GM23338 (cell line): ENCODE results near the gene MCM3AP. TPM values are rescaled to one million over a fixed set of nuclear protein-coding genes. Genes with fewer than 3 reads are reported as not detected.

Source experiments
- ATAC-seq: fragments of 200-7000 bp; cut with Tn5 transposase; 3 replicates; pipeline ENCODE4 v1.9.1; 2020
- DNase-seq: peaks from one replicate; pipeline ENCODE4 v3.0.0-alpha.2; 2015; ENCODE audit warnings: low spot score
- H2AFZ ChIP-seq: fragments of 200-600 bp; sonication (generic); 2 replicates; pipeline ENCODE4 v1.8.0; 2016; ENCODE audit warnings: antibody characterized with exemption, mild to moderate bottlenecking, moderate library complexity
- H3F3A ChIP-seq: fragments of 200-600 bp; sonication (generic); replicated peaks from 2 replicates; pipeline ENCODE4 v1.8.0; 2017; ENCODE audit warnings: antibody characterized with exemption, mixed run types, low read depth
- H3K27ac ChIP-seq: fragments of 200-600 bp; sonication (generic); 2 replicates; pipeline ENCODE4 v1.6.1; 2016; ENCODE audit warnings: low read depth
- H3K27me3 ChIP-seq: fragments of 200-600 bp; sonication (generic); 2 replicates; pipeline ENCODE4 v1.8.0; 2016; ENCODE audit warnings: mild to moderate bottlenecking, mixed run types, moderate library complexity; ENCODE audit not compliant: insufficient read depth
- H3K36me3 ChIP-seq: fragments of 200-600 bp; sonication (generic); 2 replicates; pipeline ENCODE4 v1.8.0; 2016; ENCODE audit warnings: mild to moderate bottlenecking; ENCODE audit not compliant: insufficient read depth
- H3K4me1 ChIP-seq: fragments of 200-600 bp; sonication (generic); 2 replicates; pipeline ENCODE4 v1.8.0; 2016; ENCODE audit warnings: mild to moderate bottlenecking, moderate library complexity; ENCODE audit not compliant: insufficient read depth
- H3K4me2 ChIP-seq: fragments of 200-600 bp; sonication (generic); 2 replicates; pipeline ENCODE4 v1.7.1; 2017; ENCODE audit warnings: mixed run types
- H3K4me3 ChIP-seq: fragments of 200-600 bp; sonication (generic); 2 replicates; pipeline ENCODE4 v1.6.1; 2016; ENCODE audit warnings: mixed run types
- H3K79me2 ChIP-seq: fragments of 200-600 bp; sonication (generic); replicated peaks from 2 replicates; pipeline ENCODE4 v1.8.0; 2017; ENCODE audit warnings: mild to moderate bottlenecking; ENCODE audit not compliant: insufficient read depth
- H3K9me2 ChIP-seq: fragments of 200-600 bp; sonication (generic); 2 replicates; pipeline ENCODE4 v1.8.0; 2017; ENCODE audit not compliant: insufficient read depth
- H4K20me1 ChIP-seq: fragments of 200-600 bp; sonication (generic); replicated peaks from 2 replicates; pipeline ENCODE4 v1.8.0; 2017; ENCODE audit warnings: mild to moderate bottlenecking; ENCODE audit not compliant: insufficient read depth
- H3K27ac Mint-ChIP-seq: 2 replicates; pipeline ENCODE4 v1.8.0; 2020; ENCODE audit warnings: inconsistent platforms, mild to moderate bottlenecking, moderate library complexity, mixed read lengths
- H3K27me3 Mint-ChIP-seq: 3 replicates; pipeline ENCODE4 v1.8.0; 2022; ENCODE audit warnings: low read depth, mild to moderate bottlenecking, moderate library complexity, mixed read lengths, inconsistent platforms; ENCODE audit not compliant: insufficient read depth, poor library complexity
- H3K36me3 Mint-ChIP-seq: 3 replicates; pipeline ENCODE4 v1.8.0; 2021; ENCODE audit warnings: low read depth, mild to moderate bottlenecking, inconsistent platforms, moderate library complexity, mixed read lengths
- H3K4me1 Mint-ChIP-seq: 3 replicates; pipeline ENCODE4 v1.8.0; 2020; ENCODE audit warnings: mild to moderate bottlenecking, inconsistent platforms, mixed read lengths
- H3K4me3 Mint-ChIP-seq: 3 replicates; pipeline ENCODE4 v1.8.0; 2021; ENCODE audit warnings: moderate library complexity, mild to moderate bottlenecking, inconsistent platforms, mixed read lengths
- H3K9me3 Mint-ChIP-seq: 3 replicates; pipeline ENCODE4 v1.8.0; 2020; ENCODE audit warnings: moderate library complexity, mild to moderate bottlenecking, inconsistent platforms, mixed read lengths
- CREB1 ChIP-seq: fragments of 250-450 bp; sonication (Bioruptor Pico); IDR thresholded peaks from 2 replicates; pipeline ENCODE4 v1.5.0; 2020; ENCODE audit warnings: low read depth, mild to moderate bottlenecking, moderate library complexity
- CTCF ChIP-seq, 2 experiments: fragments of 200-600 bp in 1 of 2; sonication (generic) in 1 of 2; conservative IDR thresholded peaks; 2 replicates each; pipeline versions ENCODE4 v1.5.1 to v1.6.1; 2016 to 2017; ENCODE audit warnings: antibody characterized with exemption in 2 of 2, low read depth in 2 of 2, mild to moderate bottlenecking in 2 of 2, moderate library complexity in 1 of 2
- ETS1 ChIP-seq: IDR thresholded peaks from 2 replicates; pipeline ENCODE4 v1.6.1; 2016; ENCODE audit warnings: antibody characterized with exemption
- EZH2 ChIP-seq: fragments of 200-600 bp; sonication (generic); IDR thresholded peaks from one replicate; pipeline ENCODE4 v1.8.0; 2017; ENCODE audit warnings: antibody characterized with exemption, mild to moderate bottlenecking, low read depth; ENCODE audit not compliant: unreplicated experiment
- EZH2phosphoT487 ChIP-seq: fragments of 200-600 bp; sonication (generic); IDR thresholded peaks from one replicate; pipeline ENCODE4 v1.8.1; 2018; ENCODE audit warnings: antibody characterized with exemption; ENCODE audit not compliant: unreplicated experiment
- JUNB ChIP-seq: IDR thresholded peaks from one replicate; pipeline ENCODE4 v1.6.1; 2016; ENCODE audit warnings: antibody characterized with exemption; ENCODE audit not compliant: unreplicated experiment
- NANOG ChIP-seq: IDR thresholded peaks from 2 replicates; pipeline ENCODE4 v1.6.1; 2016; ENCODE audit warnings: antibody characterized with exemption, borderline replicate concordance
- POLR2AphosphoS5 ChIP-seq: IDR thresholded peaks from 2 replicates; pipeline ENCODE4 v1.6.1; 2016; ENCODE audit warnings: antibody characterized with exemption, low read depth
- STAT1 ChIP-seq: IDR thresholded peaks from one replicate; pipeline ENCODE4 v1.6.1; 2016; ENCODE audit warnings: antibody characterized with exemption; ENCODE audit not compliant: unreplicated experiment
- ZNF114 ChIP-seq: fragments of 250-450 bp; sonication (Bioruptor Pico); IDR thresholded peaks from 2 replicates; pipeline ENCODE4 v1.5.0; 2020; ENCODE audit warnings: mild to moderate bottlenecking, moderate library complexity
- ZNF462 ChIP-seq: fragments of 250-450 bp; sonication (Bioruptor Pico); IDR thresholded peaks from 2 replicates; pipeline ENCODE4 v1.5.0; 2020; ENCODE audit warnings: mild to moderate bottlenecking, moderate library complexity
- long read RNA-seq: library from polyadenylated mRNA; unstranded; transcript quantifications from one replicate; pipeline ENCODE4 v2.0.0, GENCODE V29; 2020; ENCODE audit not compliant: unreplicated experiment
- polyA plus RNA-seq: library from polyadenylated mRNA; unstranded; fragments of >200 nt; fragmentation: Nextera tagmentation; extraction: Ambion mirVana; gene quantifications from 2 replicates; pipeline ENCODE4 v1.2.1, GENCODE V29; 2016
- total RNA-seq: library from RNA; depleted of rRNA; stranded (reverse); fragments of >200 nt; shearing (Covaris generic); gene quantifications from 2 replicates; pipeline ENCODE4 v1.2.3, GENCODE V29; 2014; rRNA removed

The MCM3AP gene
- total RNA-seq (123 and 167 TPM in 2 replicates), polyA plus RNA-seq (39.2 and 44.4 TPM in 2 replicates)
- long read RNA-seq, partial matches to known transcripts: 9 of 16 reads
- long read RNA-seq, other reads (novel, unspliced or antisense): 4 of 16 reads

GRCh38 chr21:46285206-46285661 is at the start of gene MCM3AP:
MCM3AP (minus strand) TSS chr21:46285611; CDS start chr21:46285286, 325 bp downstream.
- TF ChIP-seq JUNB: no peak
- no peak for TF ChIP-seq EZH2
- TF ChIP-seq ETS1: no peak
- no peak for TF ChIP-seq EZH2phosphoT487
- TF ChIP-seq CREB1: no peak
- TF ChIP-seq POLR2AphosphoS5: no peak
- no peak for TF ChIP-seq ZNF114 (CRISPR knock-in tag)
- no peak for TF ChIP-seq NANOG
- no peak for TF ChIP-seq CTCF (conservative IDR thresholded peaks at IDR 0.05; ENCODE audit: low read depth in 2 of 2)
- no peak for TF ChIP-seq STAT1
- TF ChIP-seq ZNF462 (CRISPR knock-in tag): no peak
- Histone ChIP-seq H3K79me2 (peaks cover 72% of the 10 kb centered on the region), H3K27me3 (no peaks in the 10 kb centered on the region), H4K20me1 (peaks cover 43% of the 10 kb centered on the region), H3K9me2 (no peaks in the 10 kb centered on the region), H3K4me3 (peak within 1 kb of the TSS; percentile 83), H3K4me2 (peak within 1 kb of the TSS; percentile 91), H3F3A (peaks cover 30% of the 10 kb centered on the region), H2AFZ (peak within 1 kb of the TSS; percentile 80; the same call in 1 of the 2 replicates), H3K27ac (peak within 1 kb of the TSS; percentile 96), H3K4me1 (peaks cover 50% of the 10 kb centered on the region), H3K36me3 (peaks cover 15% of the 10 kb centered on the region)
- ATAC-seq: no peak
- Mint-ChIP-seq H3K9me3 (no peaks in the 10 kb centered on the region), H3K4me3 (peak within 1 kb of the TSS; percentile 91), H3K4me1 (peaks cover 43% of the 10 kb centered on the region), H3K27me3 (peaks cover 8% of the 10 kb centered on the region), H3K27ac (peak within 1 kb of the TSS; percentile 95), H3K36me3 (peaks cover 44% of the 10 kb centered on the region)
- DNase-seq: no peak
